ENCODE results near the gene PNPLA5.

Gene PNPLA5

GRCh38 chr22:43886231-43886630 lies 5.6 kb downstream of the PNPLA5 start:
- no peak overlapping the region for H3K9ac ChIP-seq
- no peaks in the 10 kb centered on the region for H3K9me3 ChIP-seq (ENCODE audit: control insufficient read depth, low read length)
- H3K27me3 ChIP-seq (ENCODE audit: control insufficient read depth, insufficient read depth, low read length): peaks cover 4% of the 10 kb centered on the region

GRCh38 chr22:43885786-43886185 lies 6.0 kb downstream of the PNPLA5 start:
- no peaks in the 10 kb centered on the region for H3K36me3 ChIP-seq (ENCODE audit: control insufficient read depth, insufficient read depth, low read length)
- no peaks in the 10 kb centered on the region for H3K79me2 ChIP-seq
- H3K27me3 ChIP-seq (ENCODE audit: control insufficient read depth, insufficient read depth, low read length): peaks cover 2% of the 10 kb centered on the region
- no peak overlapping the region for H2AFZ ChIP-seq
- no peaks in the 10 kb centered on the region for H3K4me1 ChIP-seq
- no peak overlapping the region for H3K9ac ChIP-seq
- H3K27ac ChIP-seq: no peak overlapping the region
- no peak overlapping the region for H3K4me2 ChIP-seq (ENCODE audit: low read length)
- H3K9me3 ChIP-seq (ENCODE audit: control insufficient read depth, low read length): no peaks in the 10 kb centered on the region
- no peak overlapping the region for H3K4me3 ChIP-seq (ENCODE audit: low read depth, low read length)
- no peak for TF ChIP-seq CTCF (IDR thresholded peaks at IDR 0.05)

More at GRCh38 chr22:43886231-43886630, 5.6 kb downstream of the PNPLA5 start:
- Histone ChIP-seq H3K27ac (no peak overlapping the region), H3K36me3 (ENCODE audit: control insufficient read depth, insufficient read depth, low read length) (no peaks in the 10 kb centered on the region), H3K4me1 (no peaks in the 10 kb centered on the region), H2AFZ (no peak overlapping the region), H3K79me2 (no peaks in the 10 kb centered on the region), H3K4me3 (ENCODE audit: low read depth, low read length) (no peak overlapping the region), H3K4me2 (ENCODE audit: low read length) (no peak overlapping the region)
- no peak for TF ChIP-seq CTCF (IDR thresholded peaks at IDR 0.05)

- no peak overlapping the region for H2AFZ ChIP-seq
- H3K4me2 ChIP-seq (ENCODE audit: low read length): no peak overlapping the region
- no peak overlapping the region for H3K27ac ChIP-seq
- TF ChIP-seq CTCF (IDR thresholded peaks at IDR 0.05): no peak
- no peaks in the 10 kb centered on the region for H3K4me1 ChIP-seq
- H3K79me2 ChIP-seq: no peaks in the 10 kb centered on the region
- H3K27me3 ChIP-seq (ENCODE audit: control insufficient read depth, insufficient read depth, low read length): no peaks in the 10 kb centered on the region
- no peak overlapping the region for H3K9ac ChIP-seq
- H3K9me3 ChIP-seq (ENCODE audit: control insufficient read depth, low read length): no peaks in the 10 kb centered on the region
- no peak overlapping the region for H3K4me3 ChIP-seq (ENCODE audit: low read depth, low read length)
- H3K36me3 ChIP-seq (ENCODE audit: control insufficient read depth, insufficient read depth, low read length): no peaks in the 10 kb centered on the region
Observed at GRCh38 chr22:43885319-43885671, 6.5 kb downstream of the PNPLA5 start.

GRCh38 chr22:43884600-43885318 lies 7.1 kb downstream of the PNPLA5 start:
- Histone ChIP-seq H3K4me2 (ENCODE audit: low read length) (no peak overlapping the region), H3K79me2 (no peaks in the 10 kb centered on the region), H3K9ac (no peak overlapping the region), H2AFZ (no peak overlapping the region), H3K4me3 (ENCODE audit: low read depth, low read length) (no peak overlapping the region), H3K9me3 (ENCODE audit: control insufficient read depth, low read length) (no peaks in the 10 kb centered on the region), H3K36me3 (ENCODE audit: control insufficient read depth, insufficient read depth, low read length) (no peaks in the 10 kb centered on the region), H3K4me1 (no peaks in the 10 kb centered on the region), H3K27ac (no peak overlapping the region), H3K27me3 (ENCODE audit: control insufficient read depth, insufficient read depth, low read length) (no peaks in the 10 kb centered on the region)
- TF ChIP-seq CTCF (IDR thresholded peaks at IDR 0.05): peak; percentile 52

Data from parathyroid adenoma (tissue), 2 donors.